ENCODE results near the gene AGXT.

Gene AGXT

DNA sequence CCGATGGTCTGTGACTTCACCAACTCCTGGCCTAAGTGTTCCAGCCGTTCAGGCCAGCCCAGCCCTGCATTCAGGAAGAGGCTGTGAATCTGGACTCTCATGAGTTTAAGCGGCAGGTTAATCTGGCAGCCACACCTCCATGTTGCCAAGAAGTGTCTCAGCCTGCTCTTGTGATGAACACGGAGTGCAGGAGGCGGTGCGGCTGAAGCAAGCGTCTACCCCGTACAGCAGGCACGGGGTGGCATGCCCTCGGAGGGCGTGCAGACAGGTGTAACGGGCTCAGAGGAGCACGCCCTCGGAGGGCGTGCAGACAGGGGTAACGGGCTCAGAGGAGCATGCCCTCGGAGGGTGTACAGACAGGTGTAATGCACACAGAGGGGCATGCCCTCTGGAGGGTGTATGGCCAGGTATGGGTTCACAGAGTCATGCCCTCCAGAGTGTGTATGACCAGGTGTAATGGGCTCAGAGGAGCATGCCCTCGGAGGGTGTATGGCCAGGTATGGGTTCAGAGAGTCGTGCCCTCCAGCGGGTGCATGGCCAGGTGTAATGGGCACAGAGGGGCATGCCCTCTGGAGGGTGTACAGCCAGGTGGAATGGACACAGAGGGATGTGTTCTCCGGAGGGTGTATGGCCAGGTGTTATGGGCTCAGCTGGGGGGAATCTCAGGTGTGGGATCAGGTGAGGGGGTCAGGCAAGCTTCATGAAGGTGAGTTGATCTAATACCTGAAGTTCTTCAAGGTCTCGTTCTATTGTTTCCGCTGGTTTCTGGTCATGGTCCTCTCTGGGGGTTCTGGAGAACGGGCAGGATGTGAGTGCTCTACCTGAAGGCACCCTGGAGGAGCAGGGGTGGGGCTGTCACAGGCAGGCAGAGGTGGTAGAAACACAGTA lies 60.1 kb downstream of the AGXT start:
- DNase-seq (ENCODE audit: low spot score) = no peak

- no peak for DNase-seq (ENCODE audit: low spot score)
Observed at GRCh38 chr2:240929364-240930095, 60.9 kb downstream of the AGXT start.

Measured in HuH-7.5 (cell line).